AG04450 (cell line): ENCODE measurements around the gene ERFE. TPM values are rescaled to one million over a fixed set of nuclear protein-coding genes. Genes with fewer than 3 reads are reported as not detected.
A peak's percentile ranks its signal among the peaks of the same experiment; 100 is the strongest.

Experiments
- CTCF ChIA-PET: fragments of 300-600, 350-600 bp; formaldehyde crosslinking; extraction: SDS; loops from one replicate; lab custom pipeline; 2022; ENCODE audit warnings: antibody characterized with exemption, inconsistent platforms; lab: Charles Lee
- POLR2A ChIA-PET: fragments of 350-600 bp; formaldehyde crosslinking; extraction: SDS; loops from one replicate; lab custom pipeline; 2021; ENCODE audit warnings: antibody characterized with exemption, inconsistent platforms; lab: Yijun Ruan, JAX
- DNase-seq: peaks from one replicate; pipeline ENCODE4 v3.0.0-alpha.2; 2011; ENCODE audit warnings: low read depth, low spot score
- H3K27ac ChIP-seq: one replicate; pipeline ENCODE4 v1.5.1; 2012; ENCODE audit warnings: low read depth, low read length, control low read depth
- H3K27me3 ChIP-seq: one replicate; pipeline ENCODE4 v1.6.0; 2012; ENCODE audit warnings: low read length; ENCODE audit not compliant: control insufficient read depth, insufficient read depth
- H3K4me3 ChIP-seq: 2 replicates; pipeline ENCODE4 v1.5.1; 2011; ENCODE audit warnings: mild to moderate bottlenecking, low read depth, low read length, control low read depth
- H3K9me3 ChIP-seq: 2 replicates; pipeline ENCODE4 v1.5.1; 2012; ENCODE audit warnings: low read length; ENCODE audit not compliant: control insufficient read depth, insufficient read depth
- polyA plus RNA-seq: library from polyadenylated mRNA; depleted of rRNA; stranded (reverse); fragments of >200 nt; gene quantifications from 2 replicates; pipeline ENCODE4 v1.2.3, GENCODE V29; 2011
- TF ChIP-seq, protein P1 (sequence below): IDR thresholded peaks from 2 replicates; pipeline ENCODE4 v1.5.1; 2011; ENCODE audit warnings: low read depth, low read length, control low read depth, inconsistent platforms

The ERFE gene
- polyA plus RNA-seq, 1 experiment, result 2.4 TPM

DNA sequence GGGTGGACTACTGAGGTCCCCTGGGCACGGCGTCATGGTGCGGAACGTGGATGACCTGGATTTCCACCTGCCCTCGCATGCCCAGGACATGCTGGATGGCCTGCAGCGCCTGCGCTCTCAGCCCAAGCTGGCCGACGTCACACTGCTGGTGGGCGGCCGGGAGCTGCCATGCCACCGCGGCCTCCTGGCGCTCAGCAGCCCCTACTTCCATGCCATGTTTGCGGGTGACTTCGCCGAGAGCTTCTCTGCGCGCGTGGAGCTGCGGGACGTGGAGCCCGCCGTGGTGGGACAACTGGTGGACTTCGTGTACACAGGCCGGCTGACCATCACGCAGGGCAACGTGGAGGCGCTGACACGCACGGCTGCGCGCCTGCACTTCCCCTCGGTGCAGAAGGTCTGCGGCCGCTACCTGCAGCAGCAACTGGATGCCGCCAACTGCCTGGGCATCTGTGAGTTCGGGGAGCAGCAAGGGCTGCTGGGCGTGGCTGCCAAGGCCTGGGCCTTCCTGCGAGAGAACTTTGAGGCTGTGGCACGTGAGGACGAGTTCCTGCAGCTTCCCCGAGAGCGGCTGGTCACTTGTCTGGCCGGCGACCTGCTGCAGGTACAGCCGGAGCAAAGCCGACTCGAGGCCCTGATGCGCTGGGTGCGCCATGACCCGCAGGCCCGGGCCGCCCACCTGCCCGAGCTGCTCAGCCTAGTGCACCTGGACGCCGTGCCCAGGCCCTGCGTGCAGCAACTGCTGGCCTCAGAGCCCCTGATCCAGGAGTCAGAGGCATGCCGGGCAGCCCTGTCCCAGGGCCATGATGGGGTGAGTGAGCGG, 17.8 kb upstream of the ERFE start:
- ChIA-PET POLR2A (interaction anchor here (1.5 to 1.8 kb wide), 2 partner anchors 14 to 27 kb away, joined by 3 to 5 read pairs; no protein-coding TSS in a partner anchor), CTCF (no interaction called here)
- TF ChIP-seq, protein P1, sequence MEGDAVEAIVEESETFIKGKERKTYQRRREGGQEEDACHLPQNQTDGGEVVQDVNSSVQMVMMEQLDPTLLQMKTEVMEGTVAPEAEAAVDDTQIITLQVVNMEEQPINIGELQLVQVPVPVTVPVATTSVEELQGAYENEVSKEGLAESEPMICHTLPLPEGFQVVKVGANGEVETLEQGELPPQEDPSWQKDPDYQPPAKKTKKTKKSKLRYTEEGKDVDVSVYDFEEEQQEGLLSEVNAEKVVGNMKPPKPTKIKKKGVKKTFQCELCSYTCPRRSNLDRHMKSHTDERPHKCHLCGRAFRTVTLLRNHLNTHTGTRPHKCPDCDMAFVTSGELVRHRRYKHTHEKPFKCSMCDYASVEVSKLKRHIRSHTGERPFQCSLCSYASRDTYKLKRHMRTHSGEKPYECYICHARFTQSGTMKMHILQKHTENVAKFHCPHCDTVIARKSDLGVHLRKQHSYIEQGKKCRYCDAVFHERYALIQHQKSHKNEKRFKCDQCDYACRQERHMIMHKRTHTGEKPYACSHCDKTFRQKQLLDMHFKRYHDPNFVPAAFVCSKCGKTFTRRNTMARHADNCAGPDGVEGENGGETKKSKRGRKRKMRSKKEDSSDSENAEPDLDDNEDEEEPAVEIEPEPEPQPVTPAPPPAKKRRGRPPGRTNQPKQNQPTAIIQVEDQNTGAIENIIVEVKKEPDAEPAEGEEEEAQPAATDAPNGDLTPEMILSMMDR, result no peak
- H3K4me3 ChIP-seq, result no peak overlapping the region
- DNase-seq, result no peak
- no peaks in the 10 kb centered on the region for H3K27me3 ChIP-seq
- no peak overlapping the region for H3K27ac ChIP-seq
- H3K9me3 ChIP-seq, result peaks cover 7% of the 10 kb centered on the region; the same call in 1 of the 2 replicates

- TF ChIP-seq, protein P1, result no peak
- DNase-seq, result no peak
- peaks cover 7% of the 10 kb centered on the region; the same call in 1 of the 2 replicates for H3K9me3 ChIP-seq
- CTCF ChIA-PET, result no interaction called here
- no peak overlapping the region for H3K27ac ChIP-seq
- H3K27me3 ChIP-seq, result no peaks in the 10 kb centered on the region
- POLR2A ChIA-PET, result interaction anchor here (1.5 to 1.8 kb wide), 2 partner anchors 15 to 26 kb away, joined by 3 to 5 read pairs; no protein-coding TSS in a partner anchor
- no peak overlapping the region for H3K4me3 ChIP-seq
Observed at GRCh38 chr2:238141541-238142318, 17.0 kb upstream of the ERFE start.

GRCh38 chr2:238142382-238143205, 16.2 kb upstream of the ERFE start:
- peaks cover 7% of the 10 kb centered on the region; the same call in 1 of the 2 replicates for H3K9me3 ChIP-seq
- POLR2A ChIA-PET, result interaction anchor here (1.5 to 1.8 kb wide), 2 partner anchors 15 to 25 kb away, joined by 3 to 5 read pairs; no protein-coding TSS in a partner anchor
- no peak for DNase-seq
- CTCF ChIA-PET, result no interaction called here
- no peak overlapping the region for H3K27ac ChIP-seq
- H3K27me3 ChIP-seq, result no peaks in the 10 kb centered on the region
- TF ChIP-seq, protein P1, result no peak
- H3K4me3 ChIP-seq, result no peak overlapping the region

GRCh38 chr2:238143239-238143951, 15.4 kb upstream of the ERFE start:
- Histone ChIP-seq H3K27ac (peak overlapping the region; percentile 11), H3K4me3 (no peak overlapping the region), H3K9me3 (peaks cover 7% of the 10 kb centered on the region; the same call in 1 of the 2 replicates), H3K27me3 (no peaks in the 10 kb centered on the region)
- CTCF ChIA-PET, result no interaction called here
- TF ChIP-seq, protein P1, result no peak
- DNase-seq, result no peak
- POLR2A ChIA-PET, result interaction anchor here (1.8 kb wide), 1 partner anchor 16 kb away, joined by 5 read pairs; no protein-coding TSS in a partner anchor
